NCI-H2227 (cell line): ENCODE measurements around the gene BANP.
"Not testable (repeated sequence)": the region's sequence is repeated elsewhere in the genome, so short reads cannot be mapped to it uniquely, and the experiment has no call there.

Experiments
- DNase-seq: peaks from one replicate; lab custom pipeline; 2025; ENCODE audit not compliant: unreplicated experiment; lab: John Stamatoyannopoulos, UW

Gene BANP

DNA sequence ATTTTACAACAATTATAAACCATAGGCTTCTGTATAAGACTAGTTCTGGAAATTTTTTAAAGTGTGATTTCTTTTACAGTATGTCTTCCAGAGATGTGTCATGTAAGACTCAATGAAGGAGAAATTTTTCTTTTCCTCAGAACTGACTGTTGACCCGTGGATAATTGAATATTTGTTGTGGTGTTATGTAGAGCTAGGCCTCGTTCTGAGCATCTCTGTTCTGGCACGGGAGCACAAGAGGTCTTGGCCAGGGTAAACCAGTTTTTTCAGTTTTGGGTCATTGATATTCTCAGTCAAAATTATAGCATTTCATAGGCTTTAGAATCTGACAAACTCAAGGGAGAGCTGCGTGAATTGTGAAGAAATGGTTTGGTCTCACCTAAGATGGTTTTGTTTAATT is 39.0 kb downstream of the BANP start:
- not testable (repeated sequence) for DNase-seq

- not testable (repeated sequence) for DNase-seq
Measured at GRCh38 chr16:87992142-87992541, 40.9 kb downstream of the BANP start.

DNA sequence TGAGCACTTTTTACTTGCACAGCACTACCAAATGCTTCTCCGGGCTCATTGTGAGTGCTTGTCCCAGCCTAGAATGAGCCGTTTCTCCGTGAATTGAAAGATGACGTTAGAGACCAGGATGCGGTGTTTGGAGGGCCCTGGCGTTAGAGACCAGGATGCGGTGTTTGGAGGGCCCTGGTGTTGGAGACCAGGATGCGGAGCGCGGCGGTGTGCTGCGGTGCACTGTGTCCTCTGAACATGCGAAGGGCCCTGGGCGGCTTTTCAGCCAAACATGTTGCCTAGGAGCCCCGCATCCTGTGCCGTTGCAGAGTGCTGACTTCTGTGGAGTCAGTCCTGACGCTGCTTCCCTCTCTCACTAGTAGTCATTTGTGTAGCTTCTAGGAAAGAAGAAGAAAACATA is 42.7 kb downstream of the BANP start:
- DNase-seq: no peak

DNA sequence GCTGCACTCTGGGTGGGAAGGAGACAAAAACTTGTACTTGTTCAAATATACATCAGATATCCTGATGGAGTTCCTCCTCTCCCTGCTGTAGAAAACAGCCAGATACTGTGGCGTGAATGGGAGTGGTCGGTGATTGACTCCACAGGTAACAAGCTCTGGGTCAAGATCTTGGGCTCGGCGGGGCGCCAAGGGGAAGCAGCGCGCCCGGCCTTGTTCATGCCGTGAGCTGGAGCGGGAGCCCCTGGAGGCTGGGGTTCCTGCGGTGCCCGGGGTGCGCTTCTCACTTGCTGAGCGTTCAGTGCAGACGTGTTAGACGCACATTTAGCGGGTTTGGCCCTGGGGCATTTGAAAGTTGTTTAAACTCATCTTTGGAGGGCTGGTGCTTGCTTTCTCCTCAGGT is 44.4 kb downstream of the BANP start:
- no peak for DNase-seq

DNA sequence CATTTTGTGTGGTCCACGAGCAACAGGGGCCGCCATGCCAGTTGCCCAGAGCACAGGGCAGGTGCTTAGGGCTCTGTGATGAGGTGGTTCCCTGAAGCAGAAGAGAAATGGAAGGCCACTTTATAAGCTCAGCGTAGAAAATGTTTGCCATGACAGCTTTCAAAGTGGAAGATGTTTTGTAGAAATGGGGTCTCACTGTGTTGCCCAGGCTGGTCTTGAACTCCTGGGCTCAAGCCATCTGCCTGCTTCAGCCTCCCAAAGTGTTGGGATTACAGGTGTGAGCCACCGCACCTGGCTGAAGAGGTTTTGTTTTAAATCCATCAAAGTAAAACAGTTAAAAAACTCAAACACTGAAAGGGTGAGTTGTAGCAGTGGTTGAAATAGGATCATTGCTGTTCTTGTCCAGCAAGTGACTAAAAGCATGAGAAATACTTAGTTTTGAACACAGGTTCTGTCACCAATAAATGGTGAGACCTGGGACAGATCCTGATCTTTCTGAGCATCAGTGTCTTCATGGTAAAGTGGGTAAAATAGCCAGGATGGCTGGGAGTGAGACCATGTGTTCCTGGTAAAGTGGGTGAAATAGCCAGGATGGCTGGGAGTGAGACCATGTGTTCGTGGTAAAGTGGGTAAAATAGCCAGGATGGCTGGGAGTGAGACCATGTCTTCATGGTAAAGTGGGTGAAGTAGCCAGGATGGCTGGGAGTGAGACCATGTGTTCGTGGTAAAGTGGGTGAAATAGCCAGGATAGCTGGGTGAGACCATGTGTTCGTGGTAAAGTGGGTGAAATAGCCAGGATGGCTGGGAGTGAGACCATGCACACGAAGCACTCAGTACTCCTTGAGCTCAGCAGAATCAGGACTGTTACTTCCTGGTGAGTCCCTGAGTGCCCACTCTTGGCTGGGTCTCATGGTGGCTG is 46.0 kb downstream of the BANP start:
- DNase-seq: no peak

DNA sequence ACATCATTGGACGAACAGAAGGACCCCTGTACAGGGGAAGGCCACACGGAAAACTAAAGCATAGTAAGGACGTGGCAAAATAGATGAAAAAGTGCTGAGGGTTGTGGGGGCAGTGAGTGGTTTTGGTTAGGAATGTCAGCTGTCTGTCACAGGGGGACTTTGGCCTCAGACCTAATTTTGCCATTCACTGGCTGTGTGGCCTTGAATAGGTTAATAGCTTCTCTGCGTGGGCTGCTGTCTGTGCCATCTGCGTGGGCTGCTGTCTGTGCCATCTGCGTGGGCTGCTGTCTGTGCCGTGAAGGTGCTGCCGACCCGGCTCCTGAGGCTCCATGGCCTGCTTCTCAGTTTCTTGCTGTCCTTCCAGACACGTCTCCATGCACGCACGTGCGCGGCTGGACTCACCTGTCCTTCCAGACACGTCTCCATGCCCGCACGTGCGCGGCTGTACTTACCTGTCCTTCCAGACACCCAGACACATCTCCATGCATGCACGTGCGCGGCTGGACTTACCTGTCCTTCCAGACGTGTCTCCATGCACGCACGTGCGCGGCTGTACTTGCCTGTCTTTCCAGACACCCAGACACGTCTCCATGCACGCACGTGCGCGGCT is 47.1 kb downstream of the BANP start:
- not testable (repeated sequence) for DNase-seq

- DNase-seq: not testable (repeated sequence)
Measured at GRCh38 chr16:87998992-87999391, 47.8 kb downstream of the BANP start.

DNA sequence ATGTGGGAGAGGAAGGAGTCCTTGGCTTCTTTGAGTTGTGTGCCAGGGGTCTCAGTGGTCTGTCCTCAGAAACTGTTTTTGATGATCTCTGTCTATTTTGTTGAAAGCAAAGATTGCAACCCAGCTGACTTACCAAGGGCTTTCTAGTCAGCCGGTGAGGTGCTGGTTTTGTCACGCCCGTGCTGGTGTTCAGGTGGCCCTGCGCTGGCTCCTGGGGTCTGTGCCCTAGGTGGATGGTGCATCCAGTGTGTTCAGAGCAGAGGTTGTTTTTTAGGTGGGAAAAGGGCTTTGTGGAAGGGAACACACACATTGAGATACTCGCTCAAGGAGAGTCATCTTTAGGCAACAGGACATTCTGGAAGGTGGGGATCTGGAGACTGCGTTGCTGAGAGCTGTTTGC is 51.0 kb downstream of the BANP start:
- DNase-seq: no peak

GRCh38 chr16:88002749-88003148 is 51.5 kb downstream of the BANP start:
- no peak for DNase-seq

GRCh38 chr16:88003316-88003715 is 52.1 kb downstream of the BANP start:
- DNase-seq: no peak

- no peak for DNase-seq
Measured at GRCh38 chr16:88003736-88004135, 52.5 kb downstream of the BANP start.

DNA sequence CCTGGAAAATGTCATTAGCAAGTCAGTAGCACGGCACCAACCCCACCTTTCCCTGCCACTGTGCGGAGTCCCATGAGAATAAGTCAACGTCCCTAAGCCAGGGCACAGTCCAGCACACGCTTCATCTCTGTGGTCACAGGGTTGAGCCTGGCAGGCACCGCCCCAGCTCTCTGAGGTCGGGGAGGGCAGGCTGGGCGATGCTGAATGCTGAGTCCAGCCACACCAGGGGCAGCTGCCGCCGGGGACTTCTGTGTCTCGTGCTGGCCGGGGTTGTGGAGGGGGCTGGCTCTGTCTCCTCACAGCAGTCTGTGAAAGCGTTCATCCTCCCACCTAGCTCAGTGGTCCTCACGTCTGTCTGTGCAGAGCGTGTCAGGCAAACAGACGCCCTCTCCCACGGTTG is 53.2 kb downstream of the BANP start:
- DNase-seq: no peak

DNA sequence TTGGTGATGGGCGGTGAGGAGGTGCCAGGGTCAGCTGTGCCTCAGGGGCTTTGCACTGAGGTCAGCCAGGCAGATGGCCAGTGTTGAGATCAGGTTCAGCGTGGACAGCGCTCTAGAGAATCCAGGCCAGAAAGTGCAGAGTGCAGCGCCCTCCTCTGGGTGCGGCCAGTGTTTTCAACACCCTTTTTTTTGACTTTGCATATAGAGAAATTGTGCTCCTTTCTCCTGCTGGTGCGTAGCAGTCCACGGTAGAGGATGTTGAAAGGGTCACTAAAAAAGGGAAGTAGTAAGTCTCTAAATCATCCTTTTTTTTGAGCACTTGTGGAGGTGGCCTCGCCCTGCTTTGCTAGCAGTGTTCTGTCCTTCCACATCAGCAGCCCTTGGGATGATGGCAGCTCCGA is 53.9 kb downstream of the BANP start:
- no peak for DNase-seq

- no peak for DNase-seq
Measured at GRCh38 chr16:88005968-88006367, 54.7 kb downstream of the BANP start.

- DNase-seq: no peak
Measured at GRCh38 chr16:88007321-88007731, 56.1 kb downstream of the BANP start.

- DNase-seq: no peak
Measured at GRCh38 chr16:88008840-88009239, 57.6 kb downstream of the BANP start.

DNA sequence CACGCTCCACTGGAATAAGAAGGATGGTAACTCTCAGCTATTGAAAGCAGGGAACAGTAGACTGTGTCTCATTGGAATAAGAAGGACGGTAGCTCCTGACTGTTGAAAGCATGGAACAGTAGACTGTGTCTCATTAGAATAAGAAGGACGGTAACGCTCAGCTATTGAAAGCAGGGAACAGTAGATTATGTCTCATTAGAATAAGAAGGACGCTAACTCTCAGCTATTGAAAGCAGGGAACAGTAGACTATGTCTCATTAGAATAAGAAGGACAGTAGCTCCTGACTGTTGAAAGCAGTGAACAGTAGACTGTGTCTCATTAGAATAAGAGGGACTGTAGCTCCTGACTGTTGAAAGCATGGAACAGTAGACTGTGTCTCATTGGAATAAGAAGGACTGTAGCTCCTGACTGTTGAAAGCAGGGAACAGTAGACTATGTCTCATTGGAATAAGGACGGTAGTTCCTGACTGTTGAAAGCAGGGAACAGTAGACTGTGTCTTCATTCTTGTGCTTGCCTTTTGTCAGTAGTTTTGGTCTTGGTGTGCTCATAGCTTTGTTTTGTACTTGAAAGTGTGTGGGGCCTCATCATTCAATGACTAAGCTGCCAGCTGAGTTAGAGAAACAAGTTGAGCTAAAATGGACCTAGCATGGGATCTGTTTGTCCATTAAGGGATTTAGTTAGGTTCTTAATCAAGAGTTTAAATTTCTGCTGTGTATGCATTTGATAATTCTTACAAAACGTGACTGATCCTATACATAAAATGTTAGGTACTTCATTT is 58.5 kb downstream of the BANP start:
- no peak for DNase-seq

DNA sequence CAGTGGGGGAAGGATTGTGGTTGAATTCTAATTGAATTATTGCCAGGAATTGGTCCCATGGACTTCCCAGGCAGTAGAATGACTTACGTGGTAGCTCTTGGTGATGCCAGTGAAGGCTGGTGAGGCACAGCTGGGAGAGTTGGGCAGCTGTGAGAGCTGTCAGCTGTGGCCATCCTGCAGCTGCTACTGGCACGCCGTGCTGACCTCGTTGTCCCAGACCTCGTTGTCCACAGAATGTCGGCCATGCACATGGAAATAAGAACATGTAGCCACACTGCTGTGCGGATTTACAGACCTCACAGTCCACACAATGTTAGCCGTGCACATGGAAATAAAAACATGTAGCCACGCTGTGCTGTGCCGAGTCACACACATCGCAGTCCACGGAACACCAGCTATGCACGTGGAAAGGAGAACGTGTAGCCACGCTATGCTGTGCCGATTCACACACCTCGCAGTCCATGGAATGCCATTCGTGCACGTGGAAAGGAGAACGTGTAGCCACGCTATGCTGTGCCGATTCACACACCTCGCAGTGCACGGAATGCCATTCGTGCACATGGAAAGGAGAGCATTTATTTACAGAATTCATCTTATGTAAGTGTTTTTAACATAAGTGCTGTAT is 59.2 kb downstream of the BANP start:
- DNase-seq: no peak

GRCh38 chr16:88010968-88011483 is 59.8 kb downstream of the BANP start:
- DNase-seq: no peak

DNA sequence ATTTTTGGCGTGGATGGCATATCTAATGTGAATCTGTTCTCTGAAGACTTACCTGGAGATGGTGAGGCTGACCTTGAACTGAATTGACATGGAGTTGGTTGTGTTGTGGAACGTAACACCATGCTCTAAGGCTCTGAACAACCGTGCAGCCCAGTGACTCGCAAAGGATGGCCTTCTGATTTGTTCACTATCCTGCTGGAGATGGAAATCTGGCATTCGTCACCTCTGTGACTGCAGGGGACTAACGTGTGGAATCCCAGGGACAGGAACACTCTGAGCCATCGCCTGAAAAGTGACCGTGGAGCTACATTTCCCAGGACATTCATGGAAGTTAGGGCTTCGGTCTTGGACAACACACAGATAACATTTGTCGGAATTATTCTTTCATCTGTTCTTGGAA is 61.1 kb downstream of the BANP start:
- no peak for DNase-seq

GRCh38 chr16:88013091-88013609 is 61.9 kb downstream of the BANP start:
- DNase-seq: no peak
